Esophagus squamous epithelium (tissue), 5 donors: Measurements from ENCODE around the gene RUNX3. TPM values are rescaled to one million over a fixed set of nuclear protein-coding genes. Genes with fewer than 3 reads are reported as not detected.

Experiments used
- DNase-seq: peaks from one replicate; lab custom pipeline; 2025; lab: John Stamatoyannopoulos, UW
- H3K27ac ChIP-seq, 4 donors: fragments of 200-600 bp; sonication (generic); one replicate each; pipeline ENCODE4 v1.5.1; 2016 to 2019; ENCODE audit warnings: mild to moderate bottlenecking in 1 of 4
- H3K27me3 ChIP-seq, 4 donors: fragments of 200-600 bp; sonication (generic); 1 replicate in 3 of 4; 2 replicates in 1 of 4; pipeline versions ENCODE4 v1.5.1 to v1.6.0; 2017 to 2021; ENCODE audit warnings: antibody characterized with exemption in 1 of 4
- H3K36me3 ChIP-seq, 3 donors: fragments of 200-600 bp; sonication (generic); one replicate each; pipeline ENCODE4 v1.5.1; 2016 to 2019
- H3K4me1 ChIP-seq, 3 donors: fragments of 200-600 bp; sonication (generic); one replicate each; pipeline ENCODE4 v1.5.1; 2017 to 2019
- H3K4me3 ChIP-seq, 4 donors: fragments of 200-600 bp; sonication (generic); 1 replicate in 3 of 4; 2 replicates in 1 of 4; pipeline ENCODE4 v1.5.1; 2016 to 2019; ENCODE audit warnings: mild to moderate bottlenecking in 2 of 4, moderate library complexity in 1 of 4
- H3K9me3 ChIP-seq, 3 donors: fragments of 200-600 bp; sonication (generic); one replicate each; pipeline ENCODE4 v1.5.1; 2016 to 2019
- POLR2A ChIP-seq, 4 donors: fragments of 450-650 bp; IDR thresholded peaks; one replicate each; pipeline ENCODE4 v1.6.1; 2017; ENCODE audit warnings: antibody characterized with exemption in 4 of 4, mild to moderate bottlenecking in 4 of 4, moderate library complexity in 3 of 4
- WGBS, 2 donors: methylation state at CpG; one replicate each; pipeline ENCODE4 v1.1.5; 2018; 5-methylcytosine and 5-hydroxymethylcytosine counted together
- intact Hi-C: fragments of 100-400 bp; cut with DNase I; formaldehyde crosslinking; loops from one replicate; pipeline ENCODE4 v1.15.0; 2022
- total RNA-seq, 4 donors: library from RNA; depleted of rRNA; stranded (reverse); fragments of >200 nt; gene quantifications; one replicate each; pipeline ENCODE4 v1.1.0, GENCODE V29; 2016
- TF ChIP-seq, protein P1 (sequence below), 6 experiments: fragments of 450-650 bp in 4 of 6; fragments of 200-600 bp in 2 of 6; sonication (generic) in 2 of 6; IDR thresholded peaks; one replicate each; pipeline ENCODE4 v1.5.1; 2016 to 2019; ENCODE audit warnings: antibody characterized with exemption in 6 of 6, mild to moderate bottlenecking in 4 of 6, moderate library complexity in 4 of 6
- donor health status: DM: yes; HTN: yes; CAD: no.

RUNX3 gene
- total RNA-seq, 4 donors from 2014 or later = 1.9 to 5.7 (median 3.1) TPM

GRCh38 chr1:24941564-24941963 is 11.5 kb upstream of the RUNX3 start:
- 33 to 47% methylated on average over 1 to 2 of the region's 4 CpGs for WGBS, 2 donors
- H3K27me3 ChIP-seq = peaks cover 0 to 39% (median 0%) of the 10 kb centered on the region in 4 donors
- intact Hi-C loops = no loop called here
- no peaks in the 10 kb centered on the region for H3K9me3 ChIP-seq
- TF ChIP-seq, protein P1, sequence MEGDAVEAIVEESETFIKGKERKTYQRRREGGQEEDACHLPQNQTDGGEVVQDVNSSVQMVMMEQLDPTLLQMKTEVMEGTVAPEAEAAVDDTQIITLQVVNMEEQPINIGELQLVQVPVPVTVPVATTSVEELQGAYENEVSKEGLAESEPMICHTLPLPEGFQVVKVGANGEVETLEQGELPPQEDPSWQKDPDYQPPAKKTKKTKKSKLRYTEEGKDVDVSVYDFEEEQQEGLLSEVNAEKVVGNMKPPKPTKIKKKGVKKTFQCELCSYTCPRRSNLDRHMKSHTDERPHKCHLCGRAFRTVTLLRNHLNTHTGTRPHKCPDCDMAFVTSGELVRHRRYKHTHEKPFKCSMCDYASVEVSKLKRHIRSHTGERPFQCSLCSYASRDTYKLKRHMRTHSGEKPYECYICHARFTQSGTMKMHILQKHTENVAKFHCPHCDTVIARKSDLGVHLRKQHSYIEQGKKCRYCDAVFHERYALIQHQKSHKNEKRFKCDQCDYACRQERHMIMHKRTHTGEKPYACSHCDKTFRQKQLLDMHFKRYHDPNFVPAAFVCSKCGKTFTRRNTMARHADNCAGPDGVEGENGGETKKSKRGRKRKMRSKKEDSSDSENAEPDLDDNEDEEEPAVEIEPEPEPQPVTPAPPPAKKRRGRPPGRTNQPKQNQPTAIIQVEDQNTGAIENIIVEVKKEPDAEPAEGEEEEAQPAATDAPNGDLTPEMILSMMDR (IDR thresholded peaks at IDR 0.05) = no peak
- no peak for TF ChIP-seq POLR2A (IDR thresholded peaks at IDR 0.05)
- no peaks in the 10 kb centered on the region for H3K36me3 ChIP-seq
- H3K27ac ChIP-seq = no peak overlapping the region
- no peaks in the 10 kb centered on the region for H3K4me1 ChIP-seq
- no peak for DNase-seq
- no peak overlapping the region for H3K4me3 ChIP-seq

DNA sequence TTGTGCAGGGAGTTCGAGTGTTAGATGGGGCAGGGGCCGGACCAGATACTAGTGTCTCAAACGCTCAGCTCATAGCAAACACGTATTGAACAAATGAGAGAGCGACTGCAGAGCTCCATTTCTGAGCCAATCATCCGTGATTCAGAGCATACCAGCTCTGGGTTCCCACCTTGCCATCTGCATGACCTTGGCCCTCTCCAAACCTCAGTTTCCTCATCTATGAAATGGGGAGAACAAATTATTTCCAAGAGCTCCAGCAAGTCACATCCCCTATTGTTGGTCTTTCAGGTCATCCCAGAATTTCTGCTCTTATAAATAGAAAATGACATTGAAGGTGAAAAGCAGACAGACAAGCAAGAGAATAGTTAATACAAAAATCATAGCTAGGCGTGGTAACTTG is 10.2 kb upstream of the RUNX3 start:
- H3K4me3 ChIP-seq = no peak overlapping the region
- no peaks in the 10 kb centered on the region for H3K9me3 ChIP-seq
- TF ChIP-seq, protein P1 (IDR thresholded peaks at IDR 0.05) = no peak
- no peak for TF ChIP-seq POLR2A (IDR thresholded peaks at IDR 0.05)
- no peaks in the 10 kb centered on the region for H3K4me1 ChIP-seq
- intact Hi-C loops = no loop called here
- no peak overlapping the region for H3K27ac ChIP-seq
- H3K27me3 ChIP-seq = peaks cover 0 to 52% (median 0%) of the 10 kb centered on the region in 4 donors
- no peak for DNase-seq
- H3K36me3 ChIP-seq = no peaks in the 10 kb centered on the region
- 86 to 91% methylated on average over 7 of the region's 7 CpGs for WGBS, 2 donors

DNA sequence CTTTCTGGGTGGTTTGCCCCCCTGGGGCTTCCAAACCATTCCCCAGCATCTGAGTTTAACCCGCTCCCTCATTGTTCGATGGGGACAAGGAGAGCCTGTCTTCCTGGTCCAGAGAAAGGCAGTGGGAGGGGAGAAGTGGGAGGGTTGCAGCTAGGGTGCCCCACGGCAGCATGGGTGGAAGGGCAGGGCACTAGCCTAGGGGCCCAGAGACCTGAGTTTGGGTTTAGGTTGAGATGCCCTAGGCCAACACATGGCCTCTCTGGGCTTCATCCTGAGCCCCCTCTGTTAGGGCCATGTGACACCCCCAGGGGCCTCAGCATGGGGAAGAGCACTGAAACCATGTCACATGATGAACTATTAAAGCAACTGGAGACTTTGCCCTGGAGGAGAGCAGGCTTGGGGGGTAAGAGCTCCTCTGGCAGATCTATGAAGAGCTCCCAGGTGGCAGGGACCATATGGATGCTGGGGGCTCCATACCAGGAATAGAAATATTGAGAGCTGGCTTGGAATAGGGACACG is 9.7 kb upstream of the RUNX3 start:
- H3K9me3 ChIP-seq = no peaks in the 10 kb centered on the region
- no peak overlapping the region for H3K27ac ChIP-seq
- no peaks in the 10 kb centered on the region for H3K36me3 ChIP-seq
- intact Hi-C loops = no loop called here
- 62 to 67% methylated on average over 2 to 4 of the region's 4 CpGs for WGBS, 2 donors
- DNase-seq = no peak
- H3K4me3 ChIP-seq = no peak overlapping the region
- peaks cover 0 to 57% (median 0%) of the 10 kb centered on the region in 4 donors for H3K27me3 ChIP-seq
- no peaks in the 10 kb centered on the region for H3K4me1 ChIP-seq
- TF ChIP-seq POLR2A (IDR thresholded peaks at IDR 0.05) = no peak
- TF ChIP-seq, protein P1 (IDR thresholded peaks at IDR 0.05) = no peak

DNA sequence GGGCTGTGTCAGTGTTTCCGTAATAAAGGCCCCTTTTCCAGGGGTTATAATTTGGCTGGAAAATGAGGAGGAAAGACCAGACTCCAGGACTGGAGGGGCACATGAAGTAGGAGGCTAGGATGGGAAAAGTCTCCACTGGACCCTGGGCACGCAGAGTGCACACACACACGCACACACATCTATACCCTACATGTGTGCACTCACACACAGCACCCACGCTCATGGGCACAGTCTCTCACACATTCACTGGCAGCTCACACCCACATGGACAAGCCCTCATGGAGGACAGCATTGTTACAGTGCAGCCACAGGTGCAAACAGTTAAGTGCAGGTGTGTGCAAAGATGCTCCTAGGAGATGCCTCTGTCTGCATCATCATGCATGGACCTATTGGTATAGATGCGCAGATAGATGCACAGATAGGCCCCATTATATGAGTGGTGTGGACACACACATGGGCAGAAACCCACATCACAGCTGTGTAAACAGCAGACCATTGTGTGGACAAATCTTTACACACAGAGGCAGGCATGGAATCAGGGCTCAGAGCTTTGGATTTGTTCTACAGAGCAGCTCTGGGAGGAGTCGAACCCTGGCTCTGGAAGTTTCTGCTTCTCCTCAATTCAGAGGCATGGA is 9.1 kb upstream of the RUNX3 start:
- no peaks in the 10 kb centered on the region for H3K4me1 ChIP-seq
- H3K27ac ChIP-seq = no peak overlapping the region
- no peak for DNase-seq
- peaks cover 0 to 63% (median 0%) of the 10 kb centered on the region in 4 donors for H3K27me3 ChIP-seq
- H3K9me3 ChIP-seq = no peaks in the 10 kb centered on the region
- WGBS, 2 donors = 84 to 96% methylated on average over 5 to 6 of the region's 6 CpGs
- intact Hi-C loops = no loop called here
- H3K4me3 ChIP-seq = no peak overlapping the region
- TF ChIP-seq, protein P1 (IDR thresholded peaks at IDR 0.05) = no peak
- no peak for TF ChIP-seq POLR2A (IDR thresholded peaks at IDR 0.05)
- no peaks in the 10 kb centered on the region for H3K36me3 ChIP-seq

DNA sequence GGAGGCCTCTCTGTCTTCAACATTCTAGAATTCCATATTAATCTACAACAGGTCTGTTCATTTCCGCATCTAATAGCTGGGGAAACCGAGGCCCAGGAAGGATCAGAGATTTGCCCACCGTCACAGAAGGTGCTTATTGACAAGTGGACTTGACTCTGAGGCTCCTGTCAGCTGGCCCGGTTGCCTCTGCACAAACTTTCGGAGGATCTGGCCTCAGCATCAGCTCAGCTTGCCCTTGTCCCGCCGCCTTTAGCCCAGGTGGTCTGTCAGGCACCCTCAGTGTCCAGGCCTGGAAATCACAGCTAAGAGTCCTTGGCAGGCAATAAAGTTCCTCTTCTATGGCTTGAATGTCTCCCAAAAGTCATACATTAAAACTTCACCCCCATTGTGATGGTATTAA is 8.2 kb upstream of the RUNX3 start:
- TF ChIP-seq POLR2A (IDR thresholded peaks at IDR 0.05) = no peak
- TF ChIP-seq, protein P1 (IDR thresholded peaks at IDR 0.05) = no peak
- no peaks in the 10 kb centered on the region for H3K4me1 ChIP-seq
- H3K4me3 ChIP-seq = no peak overlapping the region
- H3K27me3 ChIP-seq = peaks cover 0 to 65% (median 4%) of the 10 kb centered on the region in 4 donors
- no peak overlapping the region for H3K27ac ChIP-seq
- intact Hi-C loops = no loop called here
- no peaks in the 10 kb centered on the region for H3K9me3 ChIP-seq
- DNase-seq = no peak
- WGBS, 2 donors = 95 to 96% methylated on average over 7 of the region's 7 CpGs
- no peaks in the 10 kb centered on the region for H3K36me3 ChIP-seq
